Measurements from ENCODE around the gene UFSP1. TPM values are rescaled to one million over a fixed set of nuclear protein-coding genes. Genes with fewer than 3 reads are reported as not detected.

UFSP1 gene
- total and polyA plus RNA-seq, 2 of the 13 experiments (the other 11 are each of a cell fraction or from before 2014, with no cell fraction given) = 0.65 to 3.3 TPM

DNA sequence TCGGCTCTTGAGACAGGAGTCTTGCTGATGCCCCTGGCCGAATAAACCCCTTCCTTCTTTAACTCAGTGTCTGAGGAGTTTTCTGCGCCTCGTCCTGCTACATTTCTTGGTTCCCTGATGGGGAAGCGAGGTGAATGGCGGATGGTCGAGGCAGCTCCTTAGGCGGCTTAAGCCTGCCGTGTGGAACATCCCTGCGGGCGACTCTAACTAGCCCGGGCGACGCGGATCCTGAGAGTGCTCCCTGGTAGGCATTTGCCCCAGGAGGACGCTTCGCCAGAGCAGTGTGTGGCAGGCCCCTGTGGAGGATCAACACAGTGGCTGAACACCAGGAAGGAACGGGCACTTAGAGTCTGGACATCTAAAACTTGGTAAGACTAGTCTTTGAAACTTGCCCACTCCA, 50.2 kb downstream of the UFSP1 start (continued):
- TF ChIP-seq, protein P1, sequence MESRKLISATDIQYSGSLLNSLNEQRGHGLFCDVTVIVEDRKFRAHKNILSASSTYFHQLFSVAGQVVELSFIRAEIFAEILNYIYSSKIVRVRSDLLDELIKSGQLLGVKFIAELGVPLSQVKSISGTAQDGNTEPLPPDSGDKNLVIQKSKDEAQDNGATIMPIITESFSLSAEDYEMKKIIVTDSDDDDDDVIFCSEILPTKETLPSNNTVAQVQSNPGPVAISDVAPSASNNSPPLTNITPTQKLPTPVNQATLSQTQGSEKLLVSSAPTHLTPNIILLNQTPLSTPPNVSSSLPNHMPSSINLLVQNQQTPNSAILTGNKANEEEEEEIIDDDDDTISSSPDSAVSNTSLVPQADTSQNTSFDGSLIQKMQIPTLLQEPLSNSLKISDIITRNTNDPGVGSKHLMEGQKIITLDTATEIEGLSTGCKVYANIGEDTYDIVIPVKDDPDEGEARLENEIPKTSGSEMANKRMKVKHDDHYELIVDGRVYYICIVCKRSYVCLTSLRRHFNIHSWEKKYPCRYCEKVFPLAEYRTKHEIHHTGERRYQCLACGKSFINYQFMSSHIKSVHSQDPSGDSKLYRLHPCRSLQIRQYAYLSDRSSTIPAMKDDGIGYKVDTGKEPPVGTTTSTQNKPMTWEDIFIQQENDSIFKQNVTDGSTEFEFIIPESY (CRISPR knock-in tag; IDR thresholded peaks at IDR 0.05) = no peak
- TF ChIP-seq SUZ12 (IDR thresholded peaks at IDR 0.05; ENCODE audit: low read depth, low read length) = no peak
- no peak for TF ChIP-seq SIN3B (IDR thresholded peaks at IDR 0.05; ENCODE audit: low read length)
- TF ChIP-seq ZNF678 (CRISPR knock-in tag; IDR thresholded peaks at IDR 0.05) = no peak
- TF ChIP-seq CC2D1A (CRISPR knock-in tag; IDR thresholded peaks at IDR 0.05) = no peak
- no peak for TF ChIP-seq SCMH1 (CRISPR knock-in tag; IDR thresholded peaks at IDR 0.05; ENCODE audit: borderline replicate concordance)

Small RNAs within 50 kb of the gene (microRNA-seq; reads per million reads assigned to microRNA genes)
- not detected for gene MIR6875

Small RNAs within 50 kb of the gene (small RNA-seq; reads per million reads assigned to genes)
- gene RN7SL549P (ENCODE audit: insufficient read depth in 2 of 3, insufficient read length in 3 of 3, low read depth in 2 of 3, low replicate concordance in 1 of 3) (0 reads per million in 3 experiments), gene RPS29P15 (ENCODE audit: insufficient read depth in 2 of 3, insufficient read length in 3 of 3, low read depth in 2 of 3, low replicate concordance in 1 of 3) (0 reads per million in 3 experiments)

Other genes starting within 250 kb of the UFSP1 start
- gene TFR2, start 248.2 kb downstream of the UFSP1 start, total RNA-seq (2016; rRNA removed; fragmentation: Illumina TruSeq; extraction: Trizol) = 12.5 and 36.9 TPM in 2 replicates
- 64.2 and 122 TPM in 2 replicates for gene TFR2, start 248.2 kb downstream of the UFSP1 start, polyA plus RNA-seq (2011; rRNA removed)
- not detected in 2 replicates for gene ACTL6B, start 233.3 kb downstream of the UFSP1 start, total RNA-seq (2016; rRNA removed; fragmentation: Illumina TruSeq; extraction: Trizol)
- not detected in 2 replicates for gene ACTL6B, start 233.3 kb downstream of the UFSP1 start, polyA plus RNA-seq (2011; rRNA removed)
- gene GNB2, start 216.0 kb downstream of the UFSP1 start, total RNA-seq (2016; rRNA removed; fragmentation: Illumina TruSeq; extraction: Trizol) = 48.3 and 64.3 TPM in 2 replicates
- gene GNB2, start 216.0 kb downstream of the UFSP1 start, polyA plus RNA-seq (2011; rRNA removed) = 67.1 and 82.0 TPM in 2 replicates
- 6.4 and 16.1 TPM in 2 replicates for gene GIGYF1, start 195.5 kb downstream of the UFSP1 start, total RNA-seq (2016; rRNA removed; fragmentation: Illumina TruSeq; extraction: Trizol)
- gene GIGYF1, start 195.5 kb downstream of the UFSP1 start, polyA plus RNA-seq (2011; rRNA removed) = 7.6 and 10.2 TPM in 2 replicates
- gene POP7, start 183.6 kb downstream of the UFSP1 start, total RNA-seq (2016; rRNA removed; fragmentation: Illumina TruSeq; extraction: Trizol) = 91.1 and 91.5 TPM in 2 replicates
- 63.9 and 70.6 TPM in 2 replicates for gene POP7, start 183.6 kb downstream of the UFSP1 start, polyA plus RNA-seq (2011; rRNA removed)
- gene EPO, start 169.2 kb downstream of the UFSP1 start, total RNA-seq (2016; rRNA removed; fragmentation: Illumina TruSeq; extraction: Trizol) = 9.9 and 10.3 TPM in 2 replicates
- gene EPO, start 169.2 kb downstream of the UFSP1 start, polyA plus RNA-seq (2011; rRNA removed) = 25.7 and 26.2 TPM in 2 replicates
- gene ZAN, start 156.1 kb downstream of the UFSP1 start, total RNA-seq (2016; rRNA removed; fragmentation: Illumina TruSeq; extraction: Trizol) = 0.02 and 0.08 TPM in 2 replicates
- gene ZAN, start 156.1 kb downstream of the UFSP1 start, polyA plus RNA-seq (2011; rRNA removed) = 0.09 and 0.14 TPM in 2 replicates
- 43.7 and 69.6 TPM in 2 replicates for gene EPHB4, start 62.2 kb downstream of the UFSP1 start, total RNA-seq (2016; rRNA removed; fragmentation: Illumina TruSeq; extraction: Trizol)
- 61.4 and 68.6 TPM in 2 replicates for gene EPHB4, start 62.2 kb downstream of the UFSP1 start, polyA plus RNA-seq (2011; rRNA removed)
- gene SLC12A9, start 37.0 kb downstream of the UFSP1 start, total RNA-seq (2016; rRNA removed; fragmentation: Illumina TruSeq; extraction: Trizol) = 5.4 and 16.6 TPM in 2 replicates
- gene SLC12A9, start 37.0 kb downstream of the UFSP1 start, polyA plus RNA-seq (2011; rRNA removed) = 8.7 and 13.9 TPM in 2 replicates
- 0.38 TPM in 1 of 2 replicates, not detected in the other for gene TRIP6, start 22.3 kb downstream of the UFSP1 start, total RNA-seq (2016; rRNA removed; fragmentation: Illumina TruSeq; extraction: Trizol)
- gene TRIP6, start 22.3 kb downstream of the UFSP1 start, polyA plus RNA-seq (2011; rRNA removed) = 0.30 and 0.34 TPM in 2 replicates
- 79.1 and 106 TPM in 2 replicates for gene SRRT, start 14.6 kb downstream of the UFSP1 start, total RNA-seq (2016; rRNA removed; fragmentation: Illumina TruSeq; extraction: Trizol)
- 26.2 and 30.4 TPM in 2 replicates for gene SRRT, start 14.6 kb downstream of the UFSP1 start, polyA plus RNA-seq (2011; rRNA removed)
- 0.18 TPM in 1 of 2 replicates, not detected in the other for gene ACHE, start 6.2 kb upstream of the UFSP1 start, total RNA-seq (2016; rRNA removed; fragmentation: Illumina TruSeq; extraction: Trizol)
- 0.40 and 0.99 TPM in 2 replicates for gene ACHE, start 6.2 kb upstream of the UFSP1 start, polyA plus RNA-seq (2011; rRNA removed)
- not detected in 2 replicates for gene MUC3A, start 59.8 kb upstream of the UFSP1 start, total RNA-seq (2016; rRNA removed; fragmentation: Illumina TruSeq; extraction: Trizol)
- 0.01 and 0.07 TPM in 2 replicates for gene MUC3A, start 59.8 kb upstream of the UFSP1 start, polyA plus RNA-seq (2011; rRNA removed)
- gene MUC12, start 79.8 kb upstream of the UFSP1 start, total RNA-seq (2016; rRNA removed; fragmentation: Illumina TruSeq; extraction: Trizol) = not detected in 2 replicates
- gene MUC12, start 79.8 kb upstream of the UFSP1 start, polyA plus RNA-seq (2011; rRNA removed) = not detected in 2 replicates
- not detected in 2 replicates for gene MUC17, start 130.4 kb upstream of the UFSP1 start, total RNA-seq (2016; rRNA removed; fragmentation: Illumina TruSeq; extraction: Trizol)
- gene MUC17, start 130.4 kb upstream of the UFSP1 start, polyA plus RNA-seq (2011; rRNA removed) = 0.01 TPM in 1 of 2 replicates, not detected in the other
- gene TRIM56, start 195.8 kb upstream of the UFSP1 start, total RNA-seq (2016; rRNA removed; fragmentation: Illumina TruSeq; extraction: Trizol) = 7.1 and 8.1 TPM in 2 replicates
- gene TRIM56, start 195.8 kb upstream of the UFSP1 start, polyA plus RNA-seq (2011; rRNA removed) = 3.0 and 3.2 TPM in 2 replicates
- gene SERPINE1, start 237.4 kb upstream of the UFSP1 start, total RNA-seq (2016; rRNA removed; fragmentation: Illumina TruSeq; extraction: Trizol) = 9.2 and 21.2 TPM in 2 replicates
- gene SERPINE1, start 237.4 kb upstream of the UFSP1 start, polyA plus RNA-seq (2011; rRNA removed) = 1,576 and 2,365 TPM in 2 replicates

All from HepG2 (cell line).